Panc1 (cell line): ENCODE data around the gene SH3BGRL2.

Source experiments
- CTCF ChIP-seq: fragments of 450-650 bp; IDR thresholded peaks from 2 replicates; pipeline ENCODE4 v1.5.1; 2017; ENCODE audit warnings: mild to moderate bottlenecking
- POLR2AphosphoS5 ChIP-seq: IDR thresholded peaks from 2 replicates; pipeline ENCODE4 v1.6.1; 2012; ENCODE audit warnings: mild to moderate bottlenecking, low read depth, low read length, moderate library complexity
- REST ChIP-seq, 2 experiments: IDR thresholded peaks; 2 replicates each; pipeline ENCODE4 v1.6.1; 2011 to 2012; ENCODE audit warnings: low read depth in 2 of 2, control low read depth in 1 of 2, low read length in 1 of 2, mild to moderate bottlenecking in 1 of 2, moderate library complexity in 1 of 2; ENCODE audit not compliant: insufficient read depth in 1 of 2
- SIN3A ChIP-seq: IDR thresholded peaks from 2 replicates; pipeline ENCODE4 v1.6.1; 2012; ENCODE audit warnings: low read depth, mild to moderate bottlenecking, low read length, moderate library complexity, borderline replicate concordance; ENCODE audit not compliant: insufficient read depth
- TCF7L2 ChIP-seq: IDR thresholded peaks from 2 replicates; pipeline ENCODE4 v1.6.1; 2011; ENCODE audit warnings: mild to moderate bottlenecking, low read depth, low read length, inconsistent platforms

- TF ChIP-seq TCF7L2 (no peak), CTCF (no peak), REST (IDR thresholded peaks at IDR 0.05; ENCODE audit: insufficient read depth in 1 of 2, low read depth in 2 of 2, low read length in 1 of 2) (no peak), POLR2AphosphoS5 (no peak), SIN3A (no peak)
These were observed 16.5 kb upstream of the SH3BGRL2 start for GRCh38 chr6:79614326-79615305.
